WTC11 (cell line): ENCODE measurements around the gene ATP6AP1.

Experiments
- CTCF ChIP-seq: fragments of 200-600 bp; IDR thresholded peaks from 2 replicates; pipeline ENCODE4 v1.8.0; 2022; ENCODE audit warnings: antibody characterized with exemption
- IRF1 ChIP-seq: sonication (generic); formaldehyde crosslinking; IDR thresholded peaks from 2 replicates; pipeline ENCODE4 v1.8.0; 2023; ENCODE audit warnings: missing genetic modification reagents
- OVOL2 ChIP-seq: fragments of 250-450 bp; sonication (Bioruptor Pico); IDR thresholded peaks from 2 replicates; pipeline ENCODE4 v1.9.0; 2021; ENCODE audit warnings: mild to moderate bottlenecking, borderline replicate concordance

DNA sequence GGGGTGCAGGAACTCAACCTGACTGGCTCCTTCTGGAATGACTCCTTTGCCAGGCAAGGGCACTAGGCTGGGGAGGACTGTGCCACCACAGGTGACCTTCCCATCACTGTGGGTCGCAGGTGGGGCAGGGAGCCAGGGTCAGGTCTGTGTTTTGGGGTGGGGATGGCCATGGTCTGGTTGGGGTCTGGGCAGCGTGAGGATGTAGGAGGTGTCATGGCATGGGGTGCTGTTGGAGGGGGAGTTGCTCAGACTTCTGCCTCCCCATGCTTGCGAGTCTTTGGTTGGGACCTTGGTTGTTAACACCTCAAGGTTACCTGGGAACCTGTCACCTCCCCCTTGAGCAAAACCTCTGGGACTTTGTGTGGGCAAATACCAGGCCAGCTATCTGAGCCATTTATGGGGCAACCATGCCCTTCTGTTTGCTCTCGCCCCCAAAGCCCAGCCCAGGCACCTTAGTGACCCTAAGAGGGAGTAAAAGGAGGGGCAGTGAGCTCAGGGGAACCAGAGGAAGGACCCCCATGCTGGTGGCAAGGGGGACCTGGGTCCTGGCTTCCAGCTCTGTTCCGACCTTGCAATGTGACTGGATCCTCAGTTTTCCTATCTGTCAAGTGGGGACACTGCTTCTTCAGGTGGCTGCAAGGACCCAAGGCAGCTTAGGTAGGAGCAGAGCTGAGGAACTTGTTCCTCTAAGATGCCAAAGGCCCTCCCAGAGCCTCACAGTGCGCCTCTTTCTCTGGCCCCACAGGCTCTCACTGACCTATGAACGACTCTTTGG, 6.1 kb downstream of the ATP6AP1 start:
- no peak for TF ChIP-seq IRF1 (CRISPR knock-in tag)
- TF ChIP-seq CTCF, result no peak
- TF ChIP-seq OVOL2 (CRISPR knock-in tag), result no peak
